ENCODE measurements around the gene KBTBD4. TPM values are rescaled to one million over a fixed set of nuclear protein-coding genes. Genes with fewer than 3 reads are reported as not detected.

Gene KBTBD4
- polyA plus RNA-seq, 3 donors = 2.8 to 16.9 (median 13.8) TPM

GRCh38 chr11:47615249-47615648, 36.5 kb upstream of the KBTBD4 start:
- H3K4me2 ChIP-seq (replicated peaks; ENCODE audit: extremely low read depth, low read length, poor library complexity, severe bottlenecking) = no peak overlapping the region
- no peak overlapping the region for H2AFZ ChIP-seq (ENCODE audit: insufficient read depth, low read depth, low read length, poor library complexity, severe bottlenecking)
- no peak overlapping the region for H3K9ac ChIP-seq (ENCODE audit: insufficient read depth, low read length, poor library complexity, severe bottlenecking)
- intact Hi-C loops (cut with micrococcal nuclease) = loop anchor here in 1 of 2 donors (10.0 kb wide), 1 partner anchor 310 kb away; no protein-coding TSS in a partner anchor
- no peaks in the 10 kb centered on the region for H3K9me3 ChIP-seq (replicated peaks in 1 of 2; ENCODE audit: control insufficient read depth in 1 of 2, insufficient read depth in 1 of 2, low read length in 2 of 2)
- no peak overlapping the region for H3K27ac ChIP-seq (ENCODE audit: low read depth in 1 of 2, low read length in 2 of 2)
- H3K27ac Mint-ChIP-seq = no peak overlapping the region
- H3K27me3 ChIP-seq (ENCODE audit: control insufficient read depth in 2 of 2, insufficient read depth in 2 of 2, low read length in 2 of 2) = no peaks in the 10 kb centered on the region
- DNase-seq = no peak
- H4K20me1 ChIP-seq (ENCODE audit: insufficient read depth, low read length) = no peaks in the 10 kb centered on the region
- H3K4me1 ChIP-seq (ENCODE audit: control insufficient read depth in 1 of 2, insufficient read depth in 2 of 2, low read length in 2 of 2) = peaks cover 12% of the 10 kb centered on the region in 2 donors
- no peaks in the 10 kb centered on the region for H3K79me2 ChIP-seq (ENCODE audit: insufficient read depth, low read length)
- H3K4me3 Mint-ChIP-seq = no peak overlapping the region
- H3K36me3 Mint-ChIP-seq = peaks cover 30 to 55% of the 10 kb centered on the region in 2 donors
- TF ChIP-seq CTCF (IDR thresholded peaks at IDR 0.05) = no peak
- no peak overlapping the region for H3K4me3 ChIP-seq (replicated peaks in 1 of 3; ENCODE audit: low read depth in 2 of 3, low read length in 3 of 3)
- no peaks in the 10 kb centered on the region for H3K9me3 Mint-ChIP-seq
- peaks cover 17 to 57% of the 10 kb centered on the region in 2 donors for H3K36me3 ChIP-seq (replicated peaks in 1 of 2; ENCODE audit: control insufficient read depth in 1 of 2, insufficient read depth in 2 of 2, low read length in 2 of 2)
- peaks cover 15% of the 10 kb centered on the region for H3K4me1 Mint-ChIP-seq
- peaks cover 0 to 2% (median 0%) of the 10 kb centered on the region in 3 donors for H3K27me3 Mint-ChIP-seq (ENCODE audit: low read depth in 3 of 3)

- peaks cover 0 to 2% (median 1%) of the 10 kb centered on the region in 3 donors for H3K27me3 Mint-ChIP-seq (ENCODE audit: low read depth in 3 of 3)
- H3K9ac ChIP-seq (ENCODE audit: insufficient read depth, low read length, poor library complexity, severe bottlenecking) = no peak overlapping the region
- H4K20me1 ChIP-seq (ENCODE audit: insufficient read depth, low read length) = no peaks in the 10 kb centered on the region
- no peak overlapping the region for H2AFZ ChIP-seq (ENCODE audit: insufficient read depth, low read depth, low read length, poor library complexity, severe bottlenecking)
- peaks cover 0 to 28% of the 10 kb centered on the region in 2 donors for H3K36me3 ChIP-seq (replicated peaks in 1 of 2; ENCODE audit: control insufficient read depth in 1 of 2, insufficient read depth in 2 of 2, low read length in 2 of 2)
- peaks cover 15% of the 10 kb centered on the region for H3K4me1 Mint-ChIP-seq
- peaks cover 12% of the 10 kb centered on the region in 2 donors for H3K4me1 ChIP-seq (ENCODE audit: control insufficient read depth in 1 of 2, insufficient read depth in 2 of 2, low read length in 2 of 2)
- H3K4me2 ChIP-seq (replicated peaks; ENCODE audit: extremely low read depth, low read length, poor library complexity, severe bottlenecking) = peak overlapping the region; percentile 20
- peak overlapping the region; percentile 31 to 59 for H3K4me3 Mint-ChIP-seq
- no peaks in the 10 kb centered on the region for H3K9me3 ChIP-seq (replicated peaks in 1 of 2; ENCODE audit: control insufficient read depth in 1 of 2, insufficient read depth in 1 of 2, low read length in 2 of 2)
- H3K79me2 ChIP-seq (ENCODE audit: insufficient read depth, low read length) = no peaks in the 10 kb centered on the region
- H3K9me3 Mint-ChIP-seq = no peaks in the 10 kb centered on the region
- no peaks in the 10 kb centered on the region for H3K27me3 ChIP-seq (ENCODE audit: control insufficient read depth in 2 of 2, insufficient read depth in 2 of 2, low read length in 2 of 2)
- TF ChIP-seq CTCF (IDR thresholded peaks at IDR 0.05) = no peak
- peak; percentile 20 to 36 (median 30) for DNase-seq
- intact Hi-C loops (cut with micrococcal nuclease) = loop anchor here in 1 of 2 donors (10.0 kb wide), 1 partner anchor 307 kb away; no protein-coding TSS in a partner anchor
- peak overlapping the region in 2 of 7 donors; percentile 74 to 77 for H3K27ac Mint-ChIP-seq
- WGBS (ENCODE audit: insufficient coverage) = 0% methylated on average over 1 of the region's 6 CpGs
- H3K4me3 ChIP-seq (replicated peaks in 1 of 3; ENCODE audit: low read depth in 2 of 3, low read length in 3 of 3) = no peak overlapping the region
- H3K36me3 Mint-ChIP-seq = peaks cover 14 to 29% of the 10 kb centered on the region in 2 donors
- H3K27ac ChIP-seq (ENCODE audit: low read depth in 1 of 2, low read length in 2 of 2) = peak overlapping the region in 1 of 2 donors; percentile 1
Observed at GRCh38 chr11:47611348-47611794, 32.6 kb upstream of the KBTBD4 start.
